ENCODE results near the gene ATXN3.

ATXN3 gene

DNA sequence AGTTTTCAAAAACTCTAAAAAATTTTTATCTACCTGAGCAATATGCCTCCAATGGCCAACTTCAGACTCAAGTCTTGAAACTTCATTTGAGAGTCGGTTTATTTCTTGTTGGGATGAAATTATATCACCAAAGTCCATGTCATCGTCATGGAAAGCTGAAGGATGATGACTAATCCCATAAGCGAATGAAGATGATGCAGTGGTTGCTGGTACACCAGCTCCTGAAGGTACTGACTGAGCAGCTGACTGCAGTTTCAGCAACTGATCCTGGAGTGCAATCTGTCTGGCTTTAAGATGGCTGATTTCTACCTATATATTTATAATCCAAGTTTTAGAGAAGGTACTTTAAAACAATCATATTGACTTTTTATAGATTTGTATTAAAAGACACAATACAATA is 84.9 kb downstream of the ATXN3 start:
- no peaks in the 10 kb centered on the region for H3K4me1 ChIP-seq (ENCODE audit: control insufficient read depth, low read length)
- H3K9me3 ChIP-seq (ENCODE audit: control insufficient read depth, insufficient read depth, low read length), result no peaks in the 10 kb centered on the region
- no peak overlapping the region for H3K27ac ChIP-seq (ENCODE audit: low read depth, low read length)
- no peaks in the 10 kb centered on the region for H3K9me2 ChIP-seq (replicated peaks; ENCODE audit: control insufficient read depth, low read length)
- no peak overlapping the region for H3K4me2 ChIP-seq (ENCODE audit: low read length)
- TF ChIP-seq, protein P1, sequence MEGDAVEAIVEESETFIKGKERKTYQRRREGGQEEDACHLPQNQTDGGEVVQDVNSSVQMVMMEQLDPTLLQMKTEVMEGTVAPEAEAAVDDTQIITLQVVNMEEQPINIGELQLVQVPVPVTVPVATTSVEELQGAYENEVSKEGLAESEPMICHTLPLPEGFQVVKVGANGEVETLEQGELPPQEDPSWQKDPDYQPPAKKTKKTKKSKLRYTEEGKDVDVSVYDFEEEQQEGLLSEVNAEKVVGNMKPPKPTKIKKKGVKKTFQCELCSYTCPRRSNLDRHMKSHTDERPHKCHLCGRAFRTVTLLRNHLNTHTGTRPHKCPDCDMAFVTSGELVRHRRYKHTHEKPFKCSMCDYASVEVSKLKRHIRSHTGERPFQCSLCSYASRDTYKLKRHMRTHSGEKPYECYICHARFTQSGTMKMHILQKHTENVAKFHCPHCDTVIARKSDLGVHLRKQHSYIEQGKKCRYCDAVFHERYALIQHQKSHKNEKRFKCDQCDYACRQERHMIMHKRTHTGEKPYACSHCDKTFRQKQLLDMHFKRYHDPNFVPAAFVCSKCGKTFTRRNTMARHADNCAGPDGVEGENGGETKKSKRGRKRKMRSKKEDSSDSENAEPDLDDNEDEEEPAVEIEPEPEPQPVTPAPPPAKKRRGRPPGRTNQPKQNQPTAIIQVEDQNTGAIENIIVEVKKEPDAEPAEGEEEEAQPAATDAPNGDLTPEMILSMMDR (IDR thresholded peaks at IDR 0.05; ENCODE audit: low read depth, low read length, poor library complexity, severe bottlenecking), result no peak
- no peak for TF ChIP-seq EZH2phosphoT487 (IDR thresholded peaks at IDR 0.05; ENCODE audit: borderline replicate concordance, low read length)
- no peaks in the 10 kb centered on the region for H3K27me3 ChIP-seq (ENCODE audit: control insufficient read depth, low read length)
- H3K79me2 ChIP-seq (ENCODE audit: control insufficient read depth, low read length), result peaks cover 5% of the 10 kb centered on the region
- H3F3A ChIP-seq (ENCODE audit: control insufficient read depth, insufficient read depth), result no peaks in the 10 kb centered on the region
- peaks cover 47% of the 10 kb centered on the region for H3K36me3 ChIP-seq (ENCODE audit: control insufficient read depth, low read length)
- H4K20me1 ChIP-seq (ENCODE audit: control insufficient read depth, insufficient read depth, low read depth, low read length), result no peaks in the 10 kb centered on the region
- H3K4me3 ChIP-seq (ENCODE audit: low read length), result no peak overlapping the region

DNA sequence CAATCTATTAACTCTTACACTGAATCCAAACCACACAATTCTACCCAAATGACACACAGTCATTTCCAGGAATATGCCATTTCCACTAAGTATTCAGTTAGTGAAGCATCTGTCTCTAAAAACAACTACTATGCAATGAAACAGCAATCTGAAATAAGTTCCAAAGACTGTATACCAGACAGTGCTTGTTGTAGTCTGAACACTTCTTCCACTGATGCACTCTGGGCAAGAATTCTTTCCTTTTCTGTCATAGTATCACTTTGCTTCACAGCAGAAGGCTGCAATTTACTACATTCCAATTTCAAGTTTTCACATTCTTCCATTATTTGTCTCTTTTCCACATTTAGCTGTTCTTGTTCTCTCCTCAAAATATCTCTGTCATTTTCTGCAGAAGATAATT is 92.3 kb downstream of the ATXN3 start:
- no peak overlapping the region for H3K4me3 ChIP-seq (ENCODE audit: low read length)
- H3K27me3 ChIP-seq (ENCODE audit: control insufficient read depth, low read length), result no peaks in the 10 kb centered on the region
- H3K9me3 ChIP-seq (ENCODE audit: control insufficient read depth, insufficient read depth, low read length), result no peaks in the 10 kb centered on the region
- peaks cover under 1% of the 10 kb centered on the region; the same call in 1 of the 2 replicates for H3K79me2 ChIP-seq (ENCODE audit: control insufficient read depth, low read length)
- H3F3A ChIP-seq (ENCODE audit: control insufficient read depth, insufficient read depth), result no peaks in the 10 kb centered on the region
- H3K4me2 ChIP-seq (ENCODE audit: low read length), result no peak overlapping the region
- H3K9me2 ChIP-seq (replicated peaks; ENCODE audit: control insufficient read depth, low read length), result no peaks in the 10 kb centered on the region
- TF ChIP-seq, protein P1 (IDR thresholded peaks at IDR 0.05; ENCODE audit: low read depth, low read length, poor library complexity, severe bottlenecking), result no peak
- TF ChIP-seq EZH2phosphoT487 (IDR thresholded peaks at IDR 0.05; ENCODE audit: borderline replicate concordance, low read length), result no peak
- H3K36me3 ChIP-seq (ENCODE audit: control insufficient read depth, low read length), result peaks cover 61% of the 10 kb centered on the region
- no peak overlapping the region for H3K27ac ChIP-seq (ENCODE audit: low read depth, low read length)
- H3K4me1 ChIP-seq (ENCODE audit: control insufficient read depth, low read length), result no peaks in the 10 kb centered on the region
- no peaks in the 10 kb centered on the region for H4K20me1 ChIP-seq (ENCODE audit: control insufficient read depth, insufficient read depth, low read depth, low read length)

DNA sequence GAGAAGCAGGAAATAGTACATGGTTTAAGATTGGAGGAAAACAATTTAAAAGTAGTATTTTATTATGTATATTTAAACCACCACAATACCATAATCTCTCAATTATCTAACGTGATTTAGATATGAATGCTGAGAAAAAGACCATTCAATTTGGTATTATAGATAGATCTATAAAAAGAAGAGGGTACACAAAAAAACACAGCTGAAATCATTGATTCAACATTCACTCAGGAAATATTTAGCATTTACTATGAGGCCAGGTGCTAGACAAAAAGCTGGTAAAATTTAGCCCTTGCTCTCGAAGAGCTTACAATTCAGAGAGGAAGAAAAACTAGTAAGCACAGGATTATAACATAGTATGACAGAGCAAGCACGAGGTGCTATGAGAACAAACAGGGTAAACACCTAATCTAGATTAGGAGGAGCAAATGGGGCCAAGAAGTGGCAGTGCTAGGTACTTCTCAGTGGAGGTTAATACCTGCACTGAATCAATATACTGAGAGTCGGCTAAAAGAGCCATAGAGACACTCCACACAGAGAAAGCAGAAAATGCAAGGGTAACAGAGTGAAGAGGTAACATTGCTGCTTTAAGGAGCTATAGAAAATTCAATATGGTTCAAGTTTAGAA is 94.1 kb downstream of the ATXN3 start:
- Histone ChIP-seq H3K9me2 (replicated peaks; ENCODE audit: control insufficient read depth, low read length) (no peaks in the 10 kb centered on the region), H3F3A (ENCODE audit: control insufficient read depth, insufficient read depth) (no peaks in the 10 kb centered on the region), H3K36me3 (ENCODE audit: control insufficient read depth, low read length) (peaks cover 67% of the 10 kb centered on the region)

More for the DNA sequence above, 94.1 kb downstream of the ATXN3 start:
- no peaks in the 10 kb centered on the region for H3K9me3 ChIP-seq (ENCODE audit: control insufficient read depth, insufficient read depth, low read length)
- no peaks in the 10 kb centered on the region for H4K20me1 ChIP-seq (ENCODE audit: control insufficient read depth, insufficient read depth, low read depth, low read length)
- H3K4me2 ChIP-seq (ENCODE audit: low read length), result no peak overlapping the region
- no peaks in the 10 kb centered on the region for H3K79me2 ChIP-seq (ENCODE audit: control insufficient read depth, low read length)
- H3K4me3 ChIP-seq (ENCODE audit: low read length), result no peak overlapping the region
- TF ChIP-seq, protein P1 (IDR thresholded peaks at IDR 0.05; ENCODE audit: low read depth, low read length, poor library complexity, severe bottlenecking), result no peak
- no peak for TF ChIP-seq EZH2phosphoT487 (IDR thresholded peaks at IDR 0.05; ENCODE audit: borderline replicate concordance, low read length)
- H3K27me3 ChIP-seq (ENCODE audit: control insufficient read depth, low read length), result no peaks in the 10 kb centered on the region
- H3K4me1 ChIP-seq (ENCODE audit: control insufficient read depth, low read length), result no peaks in the 10 kb centered on the region
- no peak overlapping the region for H3K27ac ChIP-seq (ENCODE audit: low read depth, low read length)

Data from DOHH2 (cell line).